Endothelial cell of umbilical vein (primary cell): ENCODE results near the gene HNRNPM. TPM values are rescaled to one million over a fixed set of nuclear protein-coding genes. Genes with fewer than 3 reads are reported as not detected.

ENCODE experiments used
- BruUV-seq: library from RNA; stranded (reverse); fragments of 400-500 nt; replicated peaks from 2 replicates; lab custom pipeline; 2021; lab: Mats Ljungman, UMichigan
- CTCF ChIA-PET: fragments of 300-600, 350-600 bp; sonication (Branson Sonifier 250); formaldehyde crosslinking; loops from one replicate; lab custom pipeline; 2021; ENCODE audit warnings: antibody characterized with exemption, inconsistent platforms; lab: Charles Lee
- POLR2A ChIA-PET: fragments of 300-600, 350-600 bp; sonication (Branson Sonifier 250); formaldehyde crosslinking; loops from one replicate; lab custom pipeline; 2021; ENCODE audit warnings: antibody characterized with exemption, inconsistent platforms; lab: Charles Lee
- DNase-seq: peaks from one replicate; pipeline ENCODE4 v3.0.0-alpha.2; 2011; ENCODE audit warnings: low read depth, low spot score
- FAIRE-seq: peaks from 2 replicates; lab custom pipeline; 2011; peaks lifted over from hg19 to GRCh38; lab: Jason Lieb, UNC
- H2AFZ ChIP-seq: 2 replicates; pipeline ENCODE4 v1.6.0; 2012; ENCODE audit warnings: low read depth, low read length, control low read depth, inconsistent platforms
- H3K27ac ChIP-seq: 2 replicates; pipeline ENCODE4 v1.5.1; 2011; ENCODE audit warnings: low read depth, mild to moderate bottlenecking, control low read depth, low read length, moderate library complexity; ENCODE audit not compliant: insufficient read depth
- H3K27me3 ChIP-seq, 2 experiments: 2 replicates each; pipeline versions ENCODE4 v1.6.0 to v1.6.1; 2011; ENCODE audit warnings: low read length in 2 of 2, mixed read lengths in 1 of 2; ENCODE audit not compliant: control insufficient read depth in 2 of 2, insufficient read depth in 2 of 2
- H3K36me3 ChIP-seq, 2 experiments: 2 replicates in 1 of 2; 3 replicates in 1 of 2; pipeline ENCODE4 v1.5.1; 2011; ENCODE audit warnings: low read length in 2 of 2, mild to moderate bottlenecking in 1 of 2, moderate library complexity in 1 of 2; ENCODE audit not compliant: control insufficient read depth in 2 of 2, insufficient read depth in 2 of 2; ENCODE audit errors: extremely low read depth in 1 of 2
- H3K4me1 ChIP-seq: 3 replicates; pipeline ENCODE4 v1.5.1; 2011; ENCODE audit warnings: mild to moderate bottlenecking, low read length; ENCODE audit not compliant: control insufficient read depth, insufficient read depth; ENCODE audit errors: extremely low read depth
- H3K4me2 ChIP-seq: 2 replicates; pipeline ENCODE4 v1.6.1; 2011; ENCODE audit warnings: low read length, control low read depth, mixed read lengths; ENCODE audit not compliant: insufficient read depth
- H3K4me3 ChIP-seq, 3 experiments: fragments of 200-600 bp in 1 of 3; sonication (generic), shearing (Covaris generic) in 1 of 3; replicated peaks in 1 of 3; 2 replicates each; pipeline ENCODE4 v1.5.1; 2011 to 2016; ENCODE audit warnings: control low read depth in 3 of 3, low read length in 3 of 3, mild to moderate bottlenecking in 2 of 3, inconsistent platforms in 1 of 3, low read depth in 1 of 3, moderate library complexity in 1 of 3; ENCODE audit not compliant: insufficient read depth in 1 of 3
- H3K79me2 ChIP-seq: 2 replicates; pipeline ENCODE4 v1.6.0; 2012; ENCODE audit warnings: low read length, inconsistent platforms; ENCODE audit not compliant: control insufficient read depth, insufficient read depth
- H3K9ac ChIP-seq: replicated peaks from 2 replicates; pipeline ENCODE3; 2011; ENCODE audit warnings: low read length, control low read depth; ENCODE audit not compliant: insufficient read depth; ENCODE audit errors: extremely low read depth
- H3K9me1 ChIP-seq: replicated peaks from 3 replicates; pipeline ENCODE4 v1.6.0; 2011; ENCODE audit warnings: mild to moderate bottlenecking, low read length; ENCODE audit not compliant: control insufficient read depth, insufficient read depth; ENCODE audit errors: extremely low read depth
- H3K9me3 ChIP-seq: replicated peaks from 2 replicates; pipeline ENCODE4 v1.5.1; 2012; ENCODE audit warnings: low read length, inconsistent platforms; ENCODE audit not compliant: control insufficient read depth, insufficient read depth
- H4K20me1 ChIP-seq: replicated peaks from 2 replicates; pipeline ENCODE3; 2011; ENCODE audit warnings: mild to moderate bottlenecking, low read length; ENCODE audit not compliant: control insufficient read depth, insufficient read depth; ENCODE audit errors: extremely low read depth
- EZH2 ChIP-seq: IDR thresholded peaks from 2 replicates; pipeline ENCODE4 v1.6.1; 2012; ENCODE audit warnings: borderline replicate concordance, low read depth, mild to moderate bottlenecking, moderate library complexity, low read length, inconsistent platforms; ENCODE audit not compliant: severe bottlenecking
- FOS ChIP-seq: IDR thresholded peaks from 2 replicates; pipeline ENCODE4 v1.6.1; 2011; ENCODE audit warnings: mild to moderate bottlenecking, low read length, moderate library complexity, borderline replicate concordance; ENCODE audit not compliant: insufficient read depth
- GATA2 ChIP-seq: IDR thresholded peaks from 2 replicates; pipeline ENCODE4 v1.7.0; 2011; ENCODE audit warnings: low read depth, mild to moderate bottlenecking, moderate library complexity, mixed read lengths, low read length; ENCODE audit not compliant: insufficient read length, insufficient read depth
- JUN ChIP-seq: IDR thresholded peaks from 2 replicates; pipeline ENCODE4 v1.6.1; 2011; ENCODE audit warnings: borderline replicate concordance, low read depth; ENCODE audit not compliant: insufficient read length, insufficient read depth
- MAX ChIP-seq: IDR thresholded peaks from 2 replicates; pipeline ENCODE4 v1.6.1; 2011; ENCODE audit not compliant: insufficient read depth, insufficient read length
- MYC ChIP-seq: IDR thresholded peaks from one replicate; pipeline ENCODE4 v1.6.1; 2011; ENCODE audit warnings: mild to moderate bottlenecking, low read depth, low read length
- POLR2A ChIP-seq: IDR thresholded peaks from 2 replicates; pipeline ENCODE4 v1.6.1; 2012; ENCODE audit warnings: low read depth, mild to moderate bottlenecking, control low read depth, low read length
- POLR2AphosphoS5 ChIP-seq: IDR thresholded peaks from 2 replicates; pipeline ENCODE4 v1.6.1; 2012; ENCODE audit warnings: low read depth, mild to moderate bottlenecking, control low read depth, low read length, moderate library complexity; ENCODE audit not compliant: insufficient read depth
- dilution Hi-C: fragments of 300-500 bp; cut with MboI; formaldehyde crosslinking; loops from one replicate; pipeline ENCODE4 v1.15.0; 2019; ENCODE audit warnings: low sequenced_read_pairs; ENCODE audit not compliant: extremely low pct_ligation_motif_present
- intact Hi-C: fragments of 100-400 bp; cut with micrococcal nuclease; formaldehyde crosslinking; loops from one replicate; pipeline ENCODE4 v1.10.0; 2022
- polyA plus RNA-seq, 4 experiments: library from polyadenylated mRNA; depleted of rRNA in 3 of 4; stranded (reverse) in 3 of 4; unstranded in 1 of 4; fragments of >200 nt; gene quantifications; 2 replicates each; pipeline versions ENCODE4 v1.2.1 to v1.2.3, GENCODE V29; 2011 to 2012; ENCODE audit warnings: missing spikeins in 1 of 4
- total RNA-seq: library from RNA; stranded (reverse); gene quantifications from 2 replicates; pipeline ENCODE4 v1.2.3, GENCODE V29; 2021
- TF ChIP-seq, protein P1 (sequence below), 2 donors: IDR thresholded peaks; 1 replicate in 1 of 2; 2 replicates in 1 of 2; pipeline ENCODE4 v1.5.1; 2011; ENCODE audit warnings: low read length in 2 of 2, mild to moderate bottlenecking in 2 of 2, moderate library complexity in 2 of 2, control low read depth in 1 of 2, inconsistent platforms in 1 of 2, low read depth in 1 of 2; ENCODE audit not compliant: insufficient read depth in 1 of 2; ENCODE audit errors: extremely low read depth in 1 of 2

The HNRNPM gene
- total and polyA plus RNA-seq, 2 donors (not counting 3 experiments of a cell fraction or from before 2014, with no cell fraction given), result 244 to 301 TPM

GRCh38 chr19:8532225-8532624 is 87.5 kb downstream of the HNRNPM start:
- no peaks in the 10 kb centered on the region for H4K20me1 ChIP-seq
- TF ChIP-seq MAX, result no peak
- TF ChIP-seq, protein P1, sequence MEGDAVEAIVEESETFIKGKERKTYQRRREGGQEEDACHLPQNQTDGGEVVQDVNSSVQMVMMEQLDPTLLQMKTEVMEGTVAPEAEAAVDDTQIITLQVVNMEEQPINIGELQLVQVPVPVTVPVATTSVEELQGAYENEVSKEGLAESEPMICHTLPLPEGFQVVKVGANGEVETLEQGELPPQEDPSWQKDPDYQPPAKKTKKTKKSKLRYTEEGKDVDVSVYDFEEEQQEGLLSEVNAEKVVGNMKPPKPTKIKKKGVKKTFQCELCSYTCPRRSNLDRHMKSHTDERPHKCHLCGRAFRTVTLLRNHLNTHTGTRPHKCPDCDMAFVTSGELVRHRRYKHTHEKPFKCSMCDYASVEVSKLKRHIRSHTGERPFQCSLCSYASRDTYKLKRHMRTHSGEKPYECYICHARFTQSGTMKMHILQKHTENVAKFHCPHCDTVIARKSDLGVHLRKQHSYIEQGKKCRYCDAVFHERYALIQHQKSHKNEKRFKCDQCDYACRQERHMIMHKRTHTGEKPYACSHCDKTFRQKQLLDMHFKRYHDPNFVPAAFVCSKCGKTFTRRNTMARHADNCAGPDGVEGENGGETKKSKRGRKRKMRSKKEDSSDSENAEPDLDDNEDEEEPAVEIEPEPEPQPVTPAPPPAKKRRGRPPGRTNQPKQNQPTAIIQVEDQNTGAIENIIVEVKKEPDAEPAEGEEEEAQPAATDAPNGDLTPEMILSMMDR (IDR thresholded peaks at IDR 0.05; ENCODE audit: extremely low read depth in 1 of 2, insufficient read depth in 1 of 2, low read depth in 1 of 2, low read length in 2 of 2), result no peak
- no peak for TF ChIP-seq JUN
- TF ChIP-seq MYC, result no peak
- no peak for TF ChIP-seq GATA2
- TF ChIP-seq POLR2A, result no peak
- no peak for TF ChIP-seq FOS
- TF ChIP-seq POLR2AphosphoS5, result no peak
- TF ChIP-seq EZH2, result no peak
- no TSS peak for BruUV-seq
- dilution Hi-C loops (no loop called here), intact Hi-C loops (no loop called here)
- H3K4me2 ChIP-seq, result no peak overlapping the region
- no peaks in the 10 kb centered on the region for H3K36me3 ChIP-seq
- H3K79me2 ChIP-seq, result no peaks in the 10 kb centered on the region
- no peak overlapping the region for H3K27ac ChIP-seq
- H3K4me1 ChIP-seq, result no peaks in the 10 kb centered on the region
- H3K9me1 ChIP-seq, result no peaks in the 10 kb centered on the region
- H2AFZ ChIP-seq, result no peak overlapping the region
- CTCF ChIA-PET, result no interaction called here
- no peak for DNase-seq
- no peaks in the 10 kb centered on the region for H3K9me3 ChIP-seq
- FAIRE-seq, result no peak
- no peak overlapping the region for H3K9ac ChIP-seq
- POLR2A ChIA-PET, result no interaction called here
- no peaks in the 10 kb centered on the region for H3K27me3 ChIP-seq
- no peak overlapping the region for H3K4me3 ChIP-seq
